ENCODE measurements around the gene SSC5D.

Gene SSC5D

DNA sequence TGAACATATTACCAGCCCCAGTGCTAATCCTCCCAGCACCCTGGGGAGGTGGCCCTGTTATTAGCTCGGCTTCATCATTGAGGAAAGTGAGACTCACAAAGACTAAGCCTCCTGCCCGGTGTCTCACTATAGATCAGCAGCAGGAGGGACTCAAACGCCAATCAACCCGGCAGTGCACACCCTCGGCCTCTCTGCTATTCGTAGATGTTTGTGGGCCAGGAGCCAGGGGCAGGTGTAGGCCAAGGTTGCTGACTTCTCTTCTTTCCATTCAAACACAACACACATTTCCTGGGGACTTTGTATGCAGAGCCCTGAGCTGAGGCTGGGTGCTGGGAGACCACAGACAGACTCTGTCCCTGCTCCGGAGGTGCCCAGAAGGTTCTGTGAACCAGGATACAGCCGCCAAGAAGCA is 66.5 kb downstream of the SSC5D start:
- DNase-seq (ENCODE audit: low spot score): no peak

DNA sequence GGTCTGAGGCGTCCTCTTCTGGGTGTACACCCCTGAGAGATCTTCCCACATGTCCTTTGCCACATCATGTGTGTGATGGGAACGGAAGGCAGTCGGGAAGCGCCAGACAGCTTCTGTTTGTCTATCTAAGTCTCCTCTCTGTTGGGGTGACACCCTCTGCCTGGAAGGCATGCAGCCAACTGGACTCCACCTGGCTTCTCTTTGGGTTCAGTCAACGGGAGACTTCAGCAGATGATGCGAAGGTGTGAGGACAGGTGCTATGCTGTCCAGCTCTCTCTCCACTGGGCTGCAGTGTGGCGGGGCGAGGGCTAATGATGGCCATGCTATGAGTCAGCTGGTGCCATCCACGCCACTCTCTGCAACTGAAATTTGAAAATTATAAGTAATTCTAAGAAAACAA is 71.4 kb downstream of the SSC5D start:
- no peak for DNase-seq (ENCODE audit: low spot score)

DNA sequence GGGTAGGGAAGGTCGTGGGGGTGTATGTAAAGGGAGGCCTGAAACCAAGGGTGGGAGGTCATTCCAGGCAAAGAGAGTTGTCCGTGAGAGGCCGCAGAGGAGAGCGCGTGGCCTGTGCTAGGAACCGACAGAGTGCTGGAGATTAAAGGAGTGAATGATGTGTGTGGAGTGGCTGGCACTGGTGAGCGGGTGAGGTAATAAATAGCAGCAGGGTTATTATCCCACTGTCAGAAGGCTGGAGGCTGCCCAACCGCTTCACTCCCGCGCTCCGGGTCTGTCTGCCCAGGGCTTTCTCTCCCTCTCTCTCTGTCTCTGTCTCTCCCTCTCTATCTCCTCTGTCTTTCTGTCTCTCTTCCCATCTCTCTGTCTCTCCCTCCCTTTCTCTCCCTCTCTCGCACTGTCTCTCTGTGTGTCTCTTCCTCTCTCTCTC is 75.0 kb downstream of the SSC5D start:
- DNase-seq (ENCODE audit: low spot score): peak; percentile 44

DNA sequence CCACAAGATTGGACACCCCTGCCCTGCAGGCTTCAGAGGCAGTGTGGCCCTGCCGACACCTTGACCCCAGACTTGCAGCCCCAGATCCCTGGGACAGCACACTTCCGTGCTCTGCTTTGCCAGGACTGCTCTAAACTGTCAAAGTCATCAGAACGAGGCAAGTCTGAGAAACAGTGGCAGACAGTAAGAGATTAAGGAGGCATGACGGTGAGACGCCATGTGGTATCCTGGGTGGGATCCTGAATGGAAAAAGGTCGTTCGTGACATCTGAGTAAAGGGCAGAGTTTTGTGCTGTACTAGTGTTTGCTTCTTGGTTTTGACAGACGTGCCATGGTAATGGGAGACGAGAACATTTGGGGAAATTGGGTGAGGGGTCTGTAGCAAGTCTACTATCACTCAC is 78.6 kb downstream of the SSC5D start:
- DNase-seq (ENCODE audit: low spot score): no peak

DNA sequence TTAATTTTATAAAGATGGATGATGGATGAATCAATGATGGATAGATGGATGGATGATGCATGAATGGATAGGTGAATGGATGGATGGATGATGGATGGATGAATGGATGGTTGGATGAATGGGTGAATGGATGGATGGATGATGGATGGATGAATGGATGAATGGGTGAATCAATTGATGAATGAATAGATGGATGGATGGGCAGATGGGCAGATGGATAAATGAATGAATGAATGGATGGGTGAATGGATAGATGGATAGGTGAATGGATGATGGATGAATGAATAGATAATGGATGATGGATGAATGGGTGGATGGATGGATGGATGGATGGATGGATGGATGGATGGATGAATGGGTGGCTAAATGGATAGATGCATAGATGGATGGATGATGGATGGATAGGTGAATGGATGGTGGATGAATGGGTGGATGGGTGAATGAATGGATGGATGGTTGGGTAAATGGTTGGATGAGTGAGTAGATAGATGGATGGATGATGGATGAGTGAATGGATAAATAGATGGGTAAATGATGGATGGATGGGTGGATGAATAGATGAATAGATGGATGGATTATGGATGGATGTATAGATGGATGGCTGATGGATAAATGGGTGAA is 79.6 kb downstream of the SSC5D start:
- no peak for DNase-seq (ENCODE audit: low spot score)

Data from AG08395 (cell line).